Measurements from ENCODE around the gene EEF1B2.
"Not testable (repeated sequence)": the region's sequence is repeated elsewhere in the genome, so short reads cannot be mapped to it uniquely, and the experiment has no call there.

The EEF1B2 gene

DNA sequence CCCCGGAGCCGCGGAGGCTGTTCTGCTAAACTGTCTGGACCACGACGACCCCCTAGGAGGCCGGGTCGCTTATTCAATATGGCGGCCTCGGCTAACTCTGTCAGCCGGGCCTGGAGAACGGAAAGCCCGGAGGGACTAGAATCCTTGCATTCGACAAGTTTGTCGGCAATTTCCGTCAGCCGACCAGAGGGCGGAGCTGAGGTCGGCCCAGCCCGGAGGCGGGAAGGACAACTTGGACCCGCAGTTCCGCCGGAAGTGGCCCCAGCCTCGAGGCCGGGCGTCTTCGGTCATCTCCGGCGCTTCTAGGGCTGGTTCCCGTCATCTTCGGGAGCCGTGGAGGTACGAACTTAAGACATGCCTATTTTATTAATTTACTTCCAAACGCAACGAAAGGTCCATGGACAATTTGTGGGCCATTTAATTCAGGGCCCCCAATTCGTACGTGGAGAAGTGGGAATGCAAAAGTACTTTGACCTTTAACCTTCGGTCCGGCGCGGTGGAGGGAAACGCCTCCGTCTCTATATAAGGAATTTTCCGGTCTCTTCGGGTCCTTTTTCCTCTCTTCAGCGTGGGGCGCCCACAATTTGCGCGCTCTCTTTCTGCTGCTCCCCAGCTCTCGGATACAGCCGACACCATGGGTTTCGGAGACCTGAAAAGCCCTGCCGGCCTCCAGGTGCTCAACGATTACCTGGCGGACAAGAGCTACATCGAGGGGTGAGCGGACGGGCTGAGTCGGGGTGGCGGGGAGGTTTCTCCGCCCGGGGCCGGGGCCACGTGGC, at the start of gene EEF1B2, which contains the start of gene NDUFS1:
Gene EEF1B2 (plus strand): TSS at position 550 of the 779 bp plus-strand sequence. CDS start 85 bp downstream, at position 635.
Gene NDUFS1 (minus strand): TSS at position 99 of the 779 bp plus-strand sequence. CDS start 5,766 bp downstream, outside the sequence.
- peak; percentile 71 to 95 (median 81) for DNase-seq (ENCODE audit: low read depth in 2 of 3, low spot score in 2 of 3)

GRCh38 chr2:206112108-206112507, 47.6 kb upstream of the EEF1B2 start:
- DNase-seq (ENCODE audit: low read depth in 2 of 3, low spot score in 2 of 3): no peak

DNA sequence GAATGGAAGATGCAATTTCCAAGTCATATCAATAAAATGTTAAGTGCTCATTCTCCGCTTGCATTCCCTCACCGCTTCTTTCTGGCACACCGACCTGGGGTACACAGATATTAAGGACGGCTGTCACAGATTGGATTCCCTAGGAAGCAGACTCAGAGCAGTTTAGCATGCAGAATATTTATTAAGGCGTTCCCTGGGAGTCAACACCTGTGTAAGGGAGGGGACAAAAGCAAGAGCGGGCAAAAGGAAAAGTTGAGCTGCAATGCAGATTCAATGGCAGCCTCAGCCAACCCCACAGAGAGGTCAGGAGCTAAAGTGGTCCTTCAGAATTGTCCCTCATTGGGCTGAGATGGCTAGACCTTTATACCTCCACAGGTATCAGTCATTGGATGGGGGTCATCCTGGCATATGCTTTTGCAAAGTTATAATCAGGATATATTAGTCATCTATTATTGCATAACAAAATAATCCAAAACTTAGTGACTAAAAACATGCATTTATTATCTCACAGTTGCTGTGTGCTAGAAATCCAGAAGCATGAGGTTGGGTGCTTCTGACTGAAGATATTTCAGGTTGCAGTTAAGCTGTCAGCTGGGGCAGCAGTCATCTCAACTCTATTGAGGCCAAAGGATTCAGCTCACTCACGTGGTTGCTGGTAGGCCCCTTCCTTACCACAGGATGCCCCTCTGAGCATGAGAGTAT, 46.7 kb upstream of the EEF1B2 start:
- DNase-seq (ENCODE audit: low read depth in 2 of 3, low spot score in 2 of 3): no peak

GRCh38 chr2:206115026-206115578, 44.6 kb upstream of the EEF1B2 start:
- no peak for DNase-seq (ENCODE audit: low read depth in 2 of 3, low spot score in 2 of 3)

- DNase-seq (ENCODE audit: low read depth in 2 of 3, low spot score in 2 of 3): no peak
Observed at GRCh38 chr2:206116278-206116677, 43.4 kb upstream of the EEF1B2 start.

DNA sequence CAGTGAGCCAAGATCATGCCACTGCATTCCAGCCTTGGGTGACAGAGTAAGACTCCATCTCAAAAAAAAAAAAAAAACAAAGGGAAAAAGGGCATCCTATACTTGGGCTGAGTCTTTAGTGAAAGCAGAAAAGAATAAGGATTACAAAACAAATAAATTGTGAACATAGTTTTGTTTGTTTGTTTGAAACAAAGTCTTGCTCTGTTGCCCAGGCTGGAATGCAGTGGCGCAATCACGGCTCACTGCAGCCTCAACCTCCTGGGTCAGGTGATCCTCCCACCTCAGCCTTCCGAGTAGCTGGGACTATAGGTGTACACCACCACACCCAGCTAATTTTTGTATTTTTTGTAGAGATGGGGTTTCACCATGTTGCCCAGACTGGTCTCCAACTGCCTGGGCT, 37.1 kb upstream of the EEF1B2 start:
- not testable (repeated sequence) for DNase-seq (ENCODE audit: low read depth in 2 of 3, low spot score in 2 of 3)

GRCh38 chr2:206125901-206126300, 33.8 kb upstream of the EEF1B2 start:
- DNase-seq (ENCODE audit: low read depth in 2 of 3, low spot score in 2 of 3): no peak

DNA sequence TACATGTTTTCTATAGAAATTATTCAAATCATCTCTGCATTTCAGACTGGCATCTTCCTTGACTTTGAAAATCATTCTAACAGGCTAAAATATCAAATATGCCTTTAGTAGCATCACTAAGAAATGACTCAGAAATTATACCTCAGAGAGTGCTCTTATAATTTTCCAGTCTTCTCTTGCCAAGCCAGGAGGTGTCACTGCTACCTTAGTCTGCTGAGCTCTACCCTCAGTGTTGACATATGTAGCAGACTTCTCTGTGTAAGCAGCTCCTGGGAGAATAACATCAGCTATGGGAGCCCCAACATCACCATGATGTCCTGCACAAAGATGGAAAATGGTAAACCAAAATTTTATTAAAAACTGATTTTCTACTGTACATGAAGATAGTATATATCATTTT, 32.0 kb upstream of the EEF1B2 start:
- DNase-seq (ENCODE audit: low read depth in 2 of 3, low spot score in 2 of 3): no peak

GRCh38 chr2:206143451-206143850, 16.2 kb upstream of the EEF1B2 start:
- DNase-seq (ENCODE audit: low read depth in 2 of 3, low spot score in 2 of 3): no peak

GRCh38 chr2:206144383-206144782, 15.3 kb upstream of the EEF1B2 start:
- DNase-seq (ENCODE audit: low read depth in 2 of 3, low spot score in 2 of 3): no peak

GRCh38 chr2:206145665-206146064, 14.0 kb upstream of the EEF1B2 start:
- DNase-seq (ENCODE audit: low read depth in 2 of 3, low spot score in 2 of 3): no peak

- DNase-seq (ENCODE audit: low read depth in 2 of 3, low spot score in 2 of 3): no peak
Observed at GRCh38 chr2:206149330-206149729, 10.4 kb upstream of the EEF1B2 start.

DNA sequence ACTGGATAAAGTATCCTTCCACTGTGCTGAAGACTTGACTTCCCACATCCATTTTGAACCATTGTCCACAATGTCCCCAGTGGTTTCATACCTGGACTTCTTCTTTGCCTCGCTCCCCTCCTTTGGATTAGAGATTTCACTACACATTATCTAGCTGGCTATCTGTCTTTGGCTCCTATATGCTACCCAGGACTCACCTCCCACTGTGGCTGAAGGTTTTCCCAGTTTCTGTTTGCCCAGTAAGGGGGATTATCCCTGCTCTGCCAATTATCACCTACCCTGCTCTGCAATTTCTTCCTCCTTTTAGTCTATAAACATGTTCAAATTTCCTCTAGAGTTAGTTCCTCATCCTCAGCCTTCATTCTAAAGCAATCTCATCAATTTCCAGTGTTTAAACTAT, 9.5 kb upstream of the EEF1B2 start:
- no peak for DNase-seq (ENCODE audit: low read depth in 2 of 3, low spot score in 2 of 3)

DNA sequence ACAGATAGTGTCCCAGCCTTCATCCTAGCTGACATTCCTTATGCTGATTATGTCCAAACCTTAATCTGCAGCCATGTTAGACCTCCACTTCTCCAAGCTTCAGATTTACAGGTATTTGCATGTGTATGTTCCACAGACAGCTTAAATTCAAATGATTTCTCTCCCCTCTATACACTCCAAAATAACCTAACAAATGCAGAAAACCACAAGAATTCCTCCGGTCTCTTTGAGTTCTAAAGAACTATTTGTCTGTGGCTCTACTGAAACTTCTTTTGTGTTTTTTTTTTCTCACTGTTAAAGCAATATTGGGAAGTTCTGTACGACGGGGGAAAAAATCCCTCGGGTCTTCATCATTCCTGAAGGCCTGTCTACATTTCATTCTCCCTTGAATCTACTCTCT, 9.1 kb upstream of the EEF1B2 start:
- DNase-seq (ENCODE audit: low read depth in 2 of 3, low spot score in 2 of 3): no peak

DNA sequence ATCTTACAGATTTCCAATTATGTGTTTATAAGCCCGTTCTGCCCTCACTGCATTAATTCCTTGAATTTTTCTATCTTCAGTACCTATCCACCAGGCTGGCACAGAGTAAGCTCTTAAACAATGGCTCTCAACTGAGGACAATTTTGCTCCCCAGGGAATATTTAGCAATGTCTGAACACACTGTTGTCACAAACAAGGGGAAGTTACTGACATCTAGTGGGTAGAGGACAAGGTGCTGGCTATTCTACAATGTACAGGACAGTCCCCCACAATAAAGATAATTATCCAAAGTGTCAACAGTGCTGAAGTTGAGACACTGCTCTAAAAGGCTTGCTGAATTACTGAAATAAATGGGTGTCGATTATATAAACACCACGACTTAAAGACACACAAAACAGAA, 5.5 kb upstream of the EEF1B2 start:
- DNase-seq (ENCODE audit: low read depth in 2 of 3, low spot score in 2 of 3): no peak

GRCh38 chr2:206157014-206157413, 2.7 kb upstream of the EEF1B2 start:
- DNase-seq (ENCODE audit: low read depth in 2 of 3, low spot score in 2 of 3): not testable (repeated sequence)

DNA sequence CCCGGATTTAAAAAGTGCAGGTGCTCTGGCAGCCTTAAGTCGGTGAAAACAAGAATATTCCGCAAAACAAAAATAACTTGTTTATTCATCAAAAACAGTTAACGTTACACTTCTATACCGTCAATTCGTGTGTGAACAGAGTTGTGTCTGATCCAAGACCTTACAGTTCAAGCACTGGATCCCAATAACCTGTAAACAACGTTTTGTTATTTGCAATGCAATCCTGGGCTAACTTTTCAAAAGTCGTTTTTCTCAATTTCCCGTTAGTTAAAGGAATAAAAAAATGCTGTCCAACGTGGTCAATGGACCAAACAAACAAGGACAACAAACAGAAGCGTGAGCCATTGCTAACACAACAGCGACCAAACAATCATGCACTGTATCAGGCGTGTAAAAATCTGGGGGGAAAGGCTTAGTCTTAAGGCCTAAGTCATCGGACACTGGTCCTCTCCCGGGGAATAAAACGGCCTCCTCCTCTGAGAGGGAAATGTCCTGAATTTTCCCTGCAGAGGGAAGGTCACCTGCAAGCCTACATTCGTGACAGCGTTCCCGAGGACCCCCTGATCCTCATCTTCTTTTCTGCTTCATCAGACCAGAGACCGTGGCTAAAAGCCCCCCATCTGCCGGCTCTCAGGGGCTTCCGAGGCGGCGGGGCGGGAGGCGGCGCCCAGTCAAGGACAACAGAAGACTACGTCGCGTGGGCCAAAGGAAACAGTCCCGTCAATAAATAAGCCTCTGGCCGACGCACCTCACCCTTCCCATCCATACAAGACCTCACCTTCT, 941 bp upstream of the EEF1B2 start:
- DNase-seq (ENCODE audit: low read depth in 2 of 3, low spot score in 2 of 3): no peak

- DNase-seq (ENCODE audit: low read depth in 2 of 3, low spot score in 2 of 3): no peak
Observed at GRCh38 chr2:206160125-206160806, 571 bp downstream of the EEF1B2 start.

DNA sequence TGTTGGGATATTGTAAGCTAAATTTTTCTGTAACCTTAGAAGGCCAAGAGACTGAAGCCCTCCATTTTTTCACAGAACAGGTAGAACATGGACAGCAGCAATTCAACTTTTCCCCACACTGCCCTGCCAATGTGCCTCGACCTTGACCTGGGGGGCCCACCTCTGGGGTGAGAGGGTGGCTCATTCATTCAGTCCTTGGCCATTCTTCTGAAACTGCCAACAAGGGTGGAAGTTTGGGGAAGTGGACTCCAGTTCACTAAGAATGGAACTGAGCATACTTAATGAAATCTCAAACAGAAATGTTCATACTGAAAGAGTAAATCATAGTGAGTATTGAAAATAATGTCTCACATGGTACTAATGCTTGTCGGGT, 1.1 kb downstream of the EEF1B2 start:
- no peak for DNase-seq (ENCODE audit: low read depth in 2 of 3, low spot score in 2 of 3)

GRCh38 chr2:206162401-206162800, 2.7 kb downstream of the EEF1B2 start:
- not testable (repeated sequence) for DNase-seq (ENCODE audit: low read depth in 2 of 3, low spot score in 2 of 3)
